ENCODE data around the gene CROCC2. TPM values are rescaled to one million over a fixed set of nuclear protein-coding genes. Genes with fewer than 3 reads are reported as not detected.
A peak's percentile ranks its signal among the peaks of the same experiment; 100 is the strongest.

Gene CROCC2
- total and polyA plus RNA-seq, 8 donors, result 0.03 to 4.9 TPM; not detected in 6

GRCh38 chr2:240998995-240999791, 93.1 kb downstream of the CROCC2 start:
- Histone ChIP-seq H3K27me3 (peaks cover 0 to 16% (median 0%) of the 10 kb centered on the region in 3 donors), H3K27ac (peak overlapping the region; percentile 64 to 84 (median 73)), H3K9me3 (peaks cover 9 to 15% (median 10%) of the 10 kb centered on the region in 4 donors), H3K4me1 (peaks cover 26 to 63% (median 62%) of the 10 kb centered on the region in 4 donors), H3K36me3 (peaks cover 0 to 13% (median 10%) of the 10 kb centered on the region in 4 donors), H3K4me3 (peak overlapping the region; percentile 62 to 78 (median 68))
- TF ChIP-seq EP300 (IDR thresholded peaks at IDR 0.05) (no peak), CTCF (IDR thresholded peaks at IDR 0.05) (no peak)
- 11 to 53% (median 12%) methylated on average over 7 to 71 of the region's 71 CpGs for WGBS, 5 donors
- intact Hi-C loops (cut with DNase I; ENCODE audit: low total_unique reads), result no loop called here
- peak; percentile 45 to 55 for DNase-seq

- WGBS, 5 donors, result 79 to 91% (median 88%) methylated on average over 19 of the region's 19 CpGs
- peaks cover 26 to 57% (median 54%) of the 10 kb centered on the region in 4 donors for H3K4me1 ChIP-seq
- peak in 1 of 2 donors; percentile 20 for DNase-seq
- peaks cover 0 to 13% (median 10%) of the 10 kb centered on the region in 4 donors for H3K36me3 ChIP-seq
- H3K27ac ChIP-seq, result peak overlapping the region in 4 of 5 donors; percentile 33 to 84 (median 66)
- TF ChIP-seq EP300 (IDR thresholded peaks at IDR 0.05), result no peak
- no peak for TF ChIP-seq CTCF (IDR thresholded peaks at IDR 0.05)
- TF ChIP-seq POLR2AphosphoS5 (IDR thresholded peaks at IDR 0.05), result no peak
- TF ChIP-seq POLR2A (IDR thresholded peaks at IDR 0.05), result no peak
- H3K9me3 ChIP-seq, result peaks cover 9 to 23% (median 14%) of the 10 kb centered on the region in 4 donors
- peak overlapping the region; percentile 62 to 78 (median 68) for H3K4me3 ChIP-seq
- intact Hi-C loops (cut with DNase I; ENCODE audit: low total_unique reads), result no loop called here
- peaks cover 0 to 16% (median 0%) of the 10 kb centered on the region in 3 donors for H3K27me3 ChIP-seq
These were observed 93.9 kb downstream of the CROCC2 start for GRCh38 chr2:240999873-241000541.

GRCh38 chr2:241000831-241001321, 94.7 kb downstream of the CROCC2 start:
- intact Hi-C loops (cut with DNase I; ENCODE audit: low total_unique reads), result no loop called here
- H3K4me3 ChIP-seq, result peak overlapping the region in 1 of 4 donors; percentile 62
- H3K4me1 ChIP-seq, result peaks cover 26 to 51% (median 47%) of the 10 kb centered on the region in 4 donors
- no peak for TF ChIP-seq EP300 (IDR thresholded peaks at IDR 0.05)
- TF ChIP-seq POLR2AphosphoS5 (IDR thresholded peaks at IDR 0.05), result no peak
- TF ChIP-seq CTCF (IDR thresholded peaks at IDR 0.05), result no peak
- no peak for TF ChIP-seq POLR2A (IDR thresholded peaks at IDR 0.05)
- no peak overlapping the region for H3K27ac ChIP-seq
- H3K9me3 ChIP-seq, result peaks cover 9 to 31% (median 19%) of the 10 kb centered on the region in 4 donors
- peaks cover 0 to 13% (median 10%) of the 10 kb centered on the region in 4 donors for H3K36me3 ChIP-seq
- WGBS, 5 donors, result 54 to 87% (median 60%) methylated on average over 9 of the region's 9 CpGs
- H3K27me3 ChIP-seq, result peaks cover 0 to 16% (median 0%) of the 10 kb centered on the region in 3 donors
- DNase-seq, result peak; percentile 37 to 49
